Astrocyte (in vitro differentiated cells and primary cell): ENCODE measurements around the gene VWA1. TPM values are rescaled to one million over a fixed set of nuclear protein-coding genes. Genes with fewer than 3 reads are reported as not detected.
A peak's percentile ranks its signal among the peaks of the same experiment; 100 is the strongest.

Source experiments
- DNase-seq: peaks from one replicate; pipeline ENCODE4 v3.0.0-alpha.2; 2010; ENCODE audit warnings: low read depth
- FAIRE-seq: peaks from 2 replicates; lab custom pipeline; 2011; peaks lifted over from hg19 to GRCh38; lab: Jason Lieb, UNC
- H2AFZ ChIP-seq: 2 replicates; pipeline ENCODE4 v1.6.0; 2012; ENCODE audit warnings: low read depth, low read length, inconsistent platforms
- H3K27ac ChIP-seq: 2 replicates; pipeline ENCODE4 v1.5.1; 2011; ENCODE audit warnings: low read depth, low read length, inconsistent platforms
- H3K27me3 ChIP-seq: 2 replicates; pipeline ENCODE4 v1.6.0; 2011; ENCODE audit warnings: low read length, inconsistent platforms; ENCODE audit not compliant: insufficient read depth
- H3K36me3 ChIP-seq: 2 replicates; pipeline ENCODE4 v1.5.1; 2011; ENCODE audit warnings: low read length, inconsistent platforms; ENCODE audit not compliant: insufficient read depth
- H3K4me1 ChIP-seq: 2 replicates; pipeline ENCODE4 v1.5.1; 2011; ENCODE audit warnings: low read length, inconsistent platforms; ENCODE audit not compliant: insufficient read depth
- H3K4me2 ChIP-seq: 2 replicates; pipeline ENCODE4 v1.6.0; 2012; ENCODE audit warnings: low read length, inconsistent platforms
- H3K4me3 ChIP-seq: 2 replicates; pipeline ENCODE4 v1.5.1; 2011; ENCODE audit warnings: low read depth, mild to moderate bottlenecking, low read length, inconsistent platforms; ENCODE audit not compliant: insufficient read depth
- H3K79me2 ChIP-seq: 2 replicates; pipeline ENCODE4 v1.6.0; 2012; ENCODE audit warnings: mild to moderate bottlenecking, low read length, inconsistent platforms; ENCODE audit not compliant: insufficient read depth
- H3K9ac ChIP-seq: 2 replicates; pipeline ENCODE4 v1.6.0; 2012; ENCODE audit warnings: mild to moderate bottlenecking, low read length, inconsistent platforms
- H3K9me3 ChIP-seq: 2 replicates; pipeline ENCODE4 v1.5.1; 2012; ENCODE audit warnings: low read depth, mild to moderate bottlenecking, low read length, inconsistent platforms; ENCODE audit not compliant: insufficient read depth
- H4K20me1 ChIP-seq: 2 replicates; pipeline ENCODE4 v1.6.0; 2012; ENCODE audit warnings: low read length, inconsistent platforms; ENCODE audit not compliant: insufficient read depth
- H3K27ac Mint-ChIP-seq: one replicate; pipeline ENCODE4 v1.8.0; 2021; ENCODE audit warnings: mild to moderate bottlenecking, mixed read lengths; ENCODE audit not compliant: unreplicated experiment
- H3K27me3 Mint-ChIP-seq: one replicate; pipeline ENCODE4 v1.8.0; 2021; ENCODE audit warnings: low read depth, mixed read lengths; ENCODE audit not compliant: unreplicated experiment
- H3K36me3 Mint-ChIP-seq: one replicate; pipeline ENCODE4 v1.8.0; 2021; ENCODE audit warnings: low read depth, mixed read lengths; ENCODE audit not compliant: unreplicated experiment
- H3K4me1 Mint-ChIP-seq: one replicate; pipeline ENCODE4 v1.8.0; 2021; ENCODE audit warnings: low read depth, mixed read lengths; ENCODE audit not compliant: unreplicated experiment
- H3K4me3 Mint-ChIP-seq: one replicate; pipeline ENCODE4 v1.8.0; 2021; ENCODE audit warnings: mild to moderate bottlenecking, moderate library complexity, mixed read lengths; ENCODE audit not compliant: unreplicated experiment
- H3K9me3 Mint-ChIP-seq: one replicate; pipeline ENCODE4 v1.8.0; 2021; ENCODE audit warnings: mild to moderate bottlenecking, mixed read lengths; ENCODE audit not compliant: unreplicated experiment
- EZH2 ChIP-seq: IDR thresholded peaks from 2 replicates; pipeline ENCODE4 v1.6.1; 2012; ENCODE audit warnings: mild to moderate bottlenecking, low read length, inconsistent platforms; ENCODE audit not compliant: insufficient read depth
- total RNA-seq: library from RNA; stranded (reverse); gene quantifications from 2 replicates; pipeline ENCODE4 v1.2.1, GENCODE V29; 2021
- TF ChIP-seq, protein P1 (sequence below): IDR thresholded peaks from 2 replicates; pipeline ENCODE4 v1.5.1; 2011; ENCODE audit warnings: low read depth, mild to moderate bottlenecking, inconsistent platforms, low read length, moderate library complexity; ENCODE audit not compliant: insufficient read depth

The VWA1 gene
- total RNA-seq, 1 donor from 2014 or later, result 60.4 TPM

DNA sequence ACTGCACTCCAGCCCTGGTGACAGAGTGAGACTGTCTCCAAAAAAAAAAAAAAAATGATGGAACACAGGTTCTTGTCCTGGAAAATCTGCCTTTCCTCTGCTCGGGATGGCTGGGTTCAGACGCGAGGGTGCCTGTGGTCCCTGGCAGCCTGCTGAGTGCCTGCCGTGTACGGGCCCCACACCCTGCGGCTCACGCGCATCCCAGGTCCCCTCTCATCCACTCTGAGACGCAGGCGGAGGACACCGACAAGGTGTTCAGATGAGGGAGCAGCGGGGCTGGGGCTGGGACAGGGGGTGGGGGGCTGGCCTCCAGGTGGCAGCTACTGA, 10.1 kb upstream of the VWA1 start:
- Mint-ChIP-seq H3K27ac (no peak overlapping the region), H3K4me3 (peak overlapping the region; percentile 50), H3K4me1 (peaks cover 20% of the 10 kb centered on the region), H3K27me3 (peaks cover 2% of the 10 kb centered on the region), H3K36me3 (no peaks in the 10 kb centered on the region), H3K9me3 (no peaks in the 10 kb centered on the region)
- H3K36me3 ChIP-seq, result no peaks in the 10 kb centered on the region
- FAIRE-seq (no peak), DNase-seq (no peak)
- no peaks in the 10 kb centered on the region for H3K9me3 ChIP-seq
- no peak overlapping the region for H2AFZ ChIP-seq
- TF ChIP-seq, protein P1, sequence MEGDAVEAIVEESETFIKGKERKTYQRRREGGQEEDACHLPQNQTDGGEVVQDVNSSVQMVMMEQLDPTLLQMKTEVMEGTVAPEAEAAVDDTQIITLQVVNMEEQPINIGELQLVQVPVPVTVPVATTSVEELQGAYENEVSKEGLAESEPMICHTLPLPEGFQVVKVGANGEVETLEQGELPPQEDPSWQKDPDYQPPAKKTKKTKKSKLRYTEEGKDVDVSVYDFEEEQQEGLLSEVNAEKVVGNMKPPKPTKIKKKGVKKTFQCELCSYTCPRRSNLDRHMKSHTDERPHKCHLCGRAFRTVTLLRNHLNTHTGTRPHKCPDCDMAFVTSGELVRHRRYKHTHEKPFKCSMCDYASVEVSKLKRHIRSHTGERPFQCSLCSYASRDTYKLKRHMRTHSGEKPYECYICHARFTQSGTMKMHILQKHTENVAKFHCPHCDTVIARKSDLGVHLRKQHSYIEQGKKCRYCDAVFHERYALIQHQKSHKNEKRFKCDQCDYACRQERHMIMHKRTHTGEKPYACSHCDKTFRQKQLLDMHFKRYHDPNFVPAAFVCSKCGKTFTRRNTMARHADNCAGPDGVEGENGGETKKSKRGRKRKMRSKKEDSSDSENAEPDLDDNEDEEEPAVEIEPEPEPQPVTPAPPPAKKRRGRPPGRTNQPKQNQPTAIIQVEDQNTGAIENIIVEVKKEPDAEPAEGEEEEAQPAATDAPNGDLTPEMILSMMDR, result no peak
- no peak for TF ChIP-seq EZH2
- H3K27ac ChIP-seq, result no peak overlapping the region
- H4K20me1 ChIP-seq, result no peaks in the 10 kb centered on the region
- no peaks in the 10 kb centered on the region for H3K79me2 ChIP-seq
- no peak overlapping the region for H3K9ac ChIP-seq
- H3K4me1 ChIP-seq, result peaks cover 16% of the 10 kb centered on the region
- H3K27me3 ChIP-seq, result no peaks in the 10 kb centered on the region
- no peak overlapping the region for H3K4me3 ChIP-seq
- no peak overlapping the region for H3K4me2 ChIP-seq

GRCh38 chr1:1425753-1426495, 9.6 kb upstream of the VWA1 start:
- Histone ChIP-seq H3K27ac (no peak overlapping the region), H3K4me2 (no peak overlapping the region), H2AFZ (no peak overlapping the region), H3K79me2 (no peaks in the 10 kb centered on the region), H3K4me1 (peaks cover 19% of the 10 kb centered on the region), H3K9ac (no peak overlapping the region), H3K27me3 (no peaks in the 10 kb centered on the region), H3K36me3 (no peaks in the 10 kb centered on the region), H3K9me3 (no peaks in the 10 kb centered on the region), H3K4me3 (no peak overlapping the region), H4K20me1 (no peaks in the 10 kb centered on the region)
- Mint-ChIP-seq H3K27ac (no peak overlapping the region), H3K27me3 (peaks cover 2% of the 10 kb centered on the region), H3K4me1 (peaks cover 20% of the 10 kb centered on the region), H3K9me3 (no peaks in the 10 kb centered on the region), H3K4me3 (no peak overlapping the region), H3K36me3 (no peaks in the 10 kb centered on the region)
- no peak for FAIRE-seq
- TF ChIP-seq, protein P1, result no peak
- no peak for TF ChIP-seq EZH2
- DNase-seq, result no peak

DNA sequence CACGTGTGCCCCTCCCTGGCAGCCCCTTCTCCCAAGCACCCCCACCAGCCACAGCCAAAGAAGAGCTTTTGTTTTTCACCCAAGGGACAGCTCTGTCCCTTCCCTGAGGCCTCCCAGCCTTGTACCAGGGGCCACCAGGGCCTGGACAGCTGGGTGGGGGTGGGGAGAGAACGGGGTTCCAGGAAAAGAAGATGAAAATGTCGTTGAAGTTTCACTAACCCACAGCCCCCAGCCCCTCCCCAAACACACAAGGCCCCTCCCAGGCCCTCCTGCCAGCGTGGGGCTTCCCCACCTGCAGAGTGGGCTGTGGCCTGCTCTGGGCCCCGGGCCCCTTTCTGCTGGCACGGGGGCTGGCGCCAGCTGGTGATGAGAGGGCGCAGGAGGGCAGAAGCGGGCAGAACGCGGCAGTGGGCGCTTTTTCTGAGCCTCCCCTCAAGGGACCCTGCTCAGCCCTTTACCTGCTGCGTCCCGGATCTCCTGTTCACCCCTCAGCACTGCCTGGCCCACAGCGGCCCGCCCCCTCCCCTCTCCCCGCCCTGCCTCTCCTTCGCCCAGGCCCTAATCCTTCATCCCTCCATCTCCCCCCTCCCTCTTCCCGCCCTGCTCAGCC, 8.9 kb upstream of the VWA1 start:
- H3K36me3 ChIP-seq, result no peaks in the 10 kb centered on the region
- H3K27ac Mint-ChIP-seq, result no peak overlapping the region
- no peak for DNase-seq
- H3K4me2 ChIP-seq, result no peak overlapping the region
- H4K20me1 ChIP-seq, result no peaks in the 10 kb centered on the region
- H3K79me2 ChIP-seq, result no peaks in the 10 kb centered on the region
- H3K27me3 ChIP-seq, result no peaks in the 10 kb centered on the region
- peaks cover 2% of the 10 kb centered on the region for H3K27me3 Mint-ChIP-seq
- no peaks in the 10 kb centered on the region for H3K9me3 ChIP-seq
- no peaks in the 10 kb centered on the region for H3K9me3 Mint-ChIP-seq
- no peak overlapping the region for H3K27ac ChIP-seq
- no peak for FAIRE-seq
- TF ChIP-seq, protein P1, result no peak
- no peak for TF ChIP-seq EZH2
- no peaks in the 10 kb centered on the region for H3K36me3 Mint-ChIP-seq
- H2AFZ ChIP-seq, result no peak overlapping the region
- H3K4me1 ChIP-seq, result peaks cover 19% of the 10 kb centered on the region
- no peak overlapping the region for H3K9ac ChIP-seq
- H3K4me1 Mint-ChIP-seq, result peaks cover 20% of the 10 kb centered on the region
- no peak overlapping the region for H3K4me3 Mint-ChIP-seq
- H3K4me3 ChIP-seq, result no peak overlapping the region
